Mucosa of gallbladder (tissue), 1 donor: ENCODE results near the gene DUS1L. TPM values are rescaled to one million over a fixed set of nuclear protein-coding genes. Genes with fewer than 3 reads are reported as not detected.

Source experiments
- DNase-seq: peaks from one replicate; pipeline ENCODE4 v3.0.0-alpha.2; 2020; ENCODE audit warnings: low spot score
- total RNA-seq: library from RNA; stranded (reverse); gene quantifications from one replicate; pipeline ENCODE4 v1.2.1, GENCODE V29; 2021
- donor health status: DM: no; HTN: no; CAD: no.

DUS1L gene
- 92.4 TPM for total RNA-seq

DNA sequence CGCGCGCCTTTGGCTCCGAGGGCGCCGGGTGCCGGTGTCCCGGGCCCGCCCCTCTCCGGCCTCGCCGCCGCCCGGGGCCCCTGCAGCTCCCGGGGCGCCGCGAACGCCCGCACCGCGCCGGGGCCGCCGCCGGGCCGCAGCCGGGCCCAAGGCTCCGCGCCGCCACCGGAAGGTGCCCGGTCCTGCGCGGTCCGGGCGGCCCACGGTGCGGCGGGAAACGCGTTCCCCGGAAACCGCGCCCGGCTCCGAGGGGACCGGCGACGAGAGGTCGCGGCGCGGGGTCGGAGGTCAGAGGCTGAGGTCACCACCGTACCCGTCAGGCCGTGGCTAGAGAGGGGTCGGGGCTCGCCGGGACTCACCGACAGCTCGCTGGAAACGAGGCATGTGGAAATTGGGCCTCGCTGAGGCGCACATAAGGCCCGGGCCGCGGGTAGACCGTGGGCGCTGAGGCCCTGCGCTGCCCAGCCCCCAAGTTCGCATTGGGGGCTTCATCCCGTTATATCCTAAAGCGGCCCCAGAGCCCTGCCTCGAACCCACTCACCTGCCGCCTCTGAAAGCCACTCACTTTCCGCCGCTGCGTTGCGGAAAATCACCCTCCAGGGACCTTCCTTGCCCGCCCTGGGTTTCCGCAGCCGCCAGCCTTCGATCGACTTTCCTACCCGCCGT, at the start of gene DUS1L:
TSS of gene DUS1L (minus strand) at position 167 of the 666 bp plus-strand sequence. CDS start 745 bp downstream, outside the sequence.
- DNase-seq = peak; percentile 53

DNA sequence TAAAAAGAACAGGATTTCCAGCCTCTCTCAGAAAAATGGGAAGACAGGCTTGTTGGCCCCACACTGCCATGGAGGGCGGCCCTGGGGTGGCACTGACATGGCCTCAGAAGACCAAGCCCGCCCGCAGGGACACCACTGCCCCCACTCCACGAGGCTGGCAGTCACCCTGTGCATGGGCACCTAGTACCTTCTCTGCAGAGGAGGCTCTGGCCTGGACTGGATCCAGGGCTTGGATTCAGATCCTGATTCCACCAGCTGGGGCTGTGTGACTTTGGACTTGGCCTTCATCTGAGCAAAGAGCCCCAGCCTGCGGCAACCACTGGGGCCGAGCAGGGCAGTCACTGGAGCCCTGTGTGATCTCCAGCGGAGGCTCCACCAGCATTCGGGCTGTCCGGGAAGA, 49.3 kb upstream of the DUS1L start:
- DNase-seq = no peak

DNA sequence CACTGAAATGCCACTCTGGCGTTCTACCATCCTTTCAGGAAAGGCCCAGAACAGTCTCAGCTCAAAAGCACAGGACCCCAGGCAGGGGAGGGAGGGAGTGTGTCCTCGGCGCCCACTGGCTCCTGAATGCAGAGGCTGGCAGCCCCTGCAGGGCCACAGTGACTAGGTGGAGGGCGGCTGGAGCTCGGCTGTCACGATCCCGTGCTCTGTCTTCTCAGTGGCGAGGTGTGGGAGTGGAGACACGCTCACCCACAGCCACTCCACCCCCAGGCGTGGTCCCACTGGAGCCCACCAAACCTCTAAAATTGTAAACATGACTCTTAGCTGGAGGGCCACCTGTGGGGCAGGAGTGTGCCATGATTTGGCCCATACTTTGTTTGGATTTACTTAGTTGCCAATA, 48.8 kb upstream of the DUS1L start:
- DNase-seq = no peak

GRCh38 chr17:82113941-82114340, 48.3 kb upstream of the DUS1L start:
- DNase-seq = no peak

GRCh38 chr17:82113422-82113821, 47.8 kb upstream of the DUS1L start:
- DNase-seq = no peak

DNA sequence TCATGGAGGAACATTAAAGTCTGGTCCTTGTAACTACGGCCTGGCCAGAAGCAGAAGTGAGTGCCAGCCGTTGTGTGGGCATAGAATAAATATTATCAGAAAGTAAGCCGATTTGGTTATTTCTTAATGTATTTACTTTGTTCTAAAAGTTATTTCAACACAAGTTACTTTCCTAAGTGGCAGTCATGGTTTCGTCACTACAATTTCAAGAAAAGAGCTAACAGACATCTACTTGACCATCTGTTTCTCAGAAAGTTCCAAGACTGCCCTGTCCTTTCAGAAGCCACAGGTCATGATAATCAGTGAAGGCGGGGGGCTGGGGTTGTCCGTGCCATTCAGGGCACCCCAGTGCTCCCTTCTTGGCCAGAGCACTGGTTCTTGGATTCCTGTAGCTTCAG, 47.3 kb upstream of the DUS1L start:
- no peak for DNase-seq

DNA sequence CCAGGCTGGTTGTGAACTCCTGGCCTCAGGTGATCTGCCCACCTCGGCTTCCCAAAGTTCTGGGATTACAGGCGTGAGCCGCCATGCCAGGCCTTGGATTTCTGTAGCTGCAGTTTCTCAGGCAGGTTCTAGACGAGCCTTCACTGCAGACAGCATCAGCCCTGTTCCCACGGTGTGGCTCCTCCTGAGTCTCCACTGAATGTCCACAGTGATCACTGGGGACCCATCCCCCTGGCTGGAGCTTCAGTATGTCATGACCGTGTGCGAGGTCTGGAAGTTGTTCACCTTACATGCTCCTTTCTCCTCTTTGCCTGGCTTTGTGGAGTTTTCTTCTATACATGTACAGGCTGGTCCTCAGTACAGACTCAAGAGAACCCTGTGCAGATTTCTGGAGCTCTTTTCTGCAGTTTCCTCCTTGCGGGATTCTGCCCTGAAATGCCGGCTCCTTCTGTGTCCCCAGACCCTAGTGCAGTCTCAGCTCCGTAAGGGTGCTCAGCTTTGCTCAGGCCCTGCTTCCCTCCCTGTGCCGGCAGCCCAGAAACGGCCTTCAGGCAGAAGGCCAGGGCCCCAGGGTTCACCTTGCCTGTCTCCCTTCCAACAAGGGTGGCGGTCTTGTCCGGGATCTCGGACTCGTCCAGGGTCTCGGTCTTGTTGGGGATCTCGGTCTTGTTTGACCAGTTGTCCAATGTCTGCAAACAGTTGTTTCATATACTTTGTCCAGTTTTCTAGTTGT, 46.7 kb upstream of the DUS1L start:
- no peak for DNase-seq

GRCh38 chr17:82110298-82110697, 44.7 kb upstream of the DUS1L start:
- DNase-seq = no peak

DNA sequence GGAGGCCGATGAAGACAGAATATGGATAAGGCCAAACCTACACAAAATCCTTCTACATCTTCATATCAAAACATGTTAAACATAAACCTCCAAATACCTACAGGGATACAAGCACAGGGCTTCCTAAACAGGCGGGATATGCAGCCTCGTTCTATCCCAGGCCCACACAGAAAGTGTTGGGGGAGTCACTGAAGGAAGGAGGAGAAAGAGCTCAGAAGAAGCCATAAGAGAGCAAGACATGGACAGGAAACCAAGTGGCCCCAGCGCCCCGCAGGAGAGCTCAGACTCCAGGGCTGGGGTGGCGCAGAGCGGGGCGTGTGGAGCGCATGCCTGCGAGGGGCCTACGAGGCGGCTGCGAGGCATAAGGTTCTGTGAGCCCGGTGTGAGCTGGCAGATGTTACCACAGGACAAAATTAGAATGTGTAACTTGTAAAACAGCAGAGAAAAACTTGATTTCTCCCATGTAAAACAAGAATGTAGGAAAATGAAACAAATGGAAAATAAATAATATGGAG, 43.4 kb upstream of the DUS1L start:
- no peak for DNase-seq

GRCh38 chr17:82108496-82108945, 42.9 kb upstream of the DUS1L start:
- no peak for DNase-seq

- no peak for DNase-seq
Observed at GRCh38 chr17:82108038-82108437, 42.4 kb upstream of the DUS1L start.

- DNase-seq = no peak
Observed at GRCh38 chr17:82107341-82107860, 41.8 kb upstream of the DUS1L start.

DNA sequence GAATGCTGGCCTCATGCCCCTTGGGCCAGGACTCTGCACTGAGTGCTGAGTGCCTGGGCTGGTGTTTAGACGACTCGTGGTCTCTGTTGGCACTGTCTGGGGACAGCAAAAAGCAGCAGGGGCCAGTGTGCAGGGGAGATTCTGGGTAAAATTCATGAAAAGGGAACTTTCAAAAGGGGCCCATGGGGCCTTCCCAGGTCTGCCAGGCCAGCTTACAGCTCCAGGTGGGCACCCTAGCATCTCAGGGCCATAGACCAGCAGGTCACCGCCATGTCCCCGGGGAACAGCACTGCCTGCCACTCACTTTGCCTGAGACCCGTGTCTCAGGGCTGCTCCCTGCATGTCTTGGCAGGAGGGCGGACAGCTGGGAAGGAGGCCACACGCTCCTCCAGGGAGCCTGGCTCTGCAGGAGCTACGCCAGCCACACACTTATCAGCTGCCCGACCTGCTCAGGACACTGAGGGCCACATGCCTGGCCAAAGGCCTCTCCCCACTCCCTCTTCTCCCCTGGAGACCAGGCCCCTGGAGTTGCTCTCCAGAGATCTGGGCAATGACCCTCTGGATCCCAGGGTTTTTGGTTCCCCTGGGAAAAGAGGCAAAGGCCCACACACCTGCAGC, 41.2 kb upstream of the DUS1L start:
- no peak for DNase-seq

DNA sequence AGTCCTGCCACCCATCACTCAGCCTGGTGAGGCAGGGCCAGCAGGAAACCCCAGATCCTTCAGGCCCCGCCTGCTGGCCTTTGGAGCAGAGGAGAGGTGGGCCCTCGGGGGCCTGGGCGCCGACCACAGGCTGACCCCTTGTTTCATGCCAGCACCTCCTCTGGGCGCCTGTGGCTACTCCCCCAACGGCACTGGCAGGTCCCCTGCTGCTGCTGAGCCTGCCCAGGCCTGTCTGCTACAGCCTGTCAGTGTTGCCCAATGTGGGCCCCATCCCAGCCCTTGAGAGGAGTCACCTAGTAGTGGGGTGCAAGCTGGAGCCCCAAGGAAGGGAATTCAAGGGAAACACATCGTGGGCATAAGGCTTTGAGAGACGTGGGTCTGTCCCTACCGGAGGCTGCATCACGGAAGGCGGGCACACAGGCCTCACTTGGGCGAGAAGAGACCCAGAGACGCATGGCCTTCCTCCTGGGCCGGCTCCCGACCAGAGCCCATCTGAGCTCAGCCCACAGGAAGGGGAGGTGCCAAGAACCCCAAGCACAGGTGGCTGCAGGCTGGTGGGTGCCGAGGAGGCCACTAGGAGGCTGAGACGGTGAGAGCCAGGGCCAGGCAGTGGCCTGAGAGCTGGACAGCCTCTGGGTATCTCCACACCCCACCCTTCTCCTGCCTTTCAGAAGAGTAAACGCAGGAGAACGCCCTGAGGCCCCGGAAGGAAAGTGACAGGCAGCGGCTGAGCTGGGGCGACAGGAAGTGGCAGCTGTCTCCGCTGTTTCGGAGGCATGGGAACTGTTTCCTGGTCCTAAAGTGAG, 40.5 kb upstream of the DUS1L start:
- peak; percentile 44 for DNase-seq

GRCh38 chr17:82105417-82105881, 39.8 kb upstream of the DUS1L start:
- DNase-seq = no peak

GRCh38 chr17:82104797-82105416, 39.3 kb upstream of the DUS1L start:
- DNase-seq = no peak

- peak; percentile 78 for DNase-seq
Observed at GRCh38 chr17:82103553-82104451, 38.2 kb upstream of the DUS1L start.

GRCh38 chr17:82101767-82102679, 36.4 kb upstream of the DUS1L start:
- DNase-seq = no peak

DNA sequence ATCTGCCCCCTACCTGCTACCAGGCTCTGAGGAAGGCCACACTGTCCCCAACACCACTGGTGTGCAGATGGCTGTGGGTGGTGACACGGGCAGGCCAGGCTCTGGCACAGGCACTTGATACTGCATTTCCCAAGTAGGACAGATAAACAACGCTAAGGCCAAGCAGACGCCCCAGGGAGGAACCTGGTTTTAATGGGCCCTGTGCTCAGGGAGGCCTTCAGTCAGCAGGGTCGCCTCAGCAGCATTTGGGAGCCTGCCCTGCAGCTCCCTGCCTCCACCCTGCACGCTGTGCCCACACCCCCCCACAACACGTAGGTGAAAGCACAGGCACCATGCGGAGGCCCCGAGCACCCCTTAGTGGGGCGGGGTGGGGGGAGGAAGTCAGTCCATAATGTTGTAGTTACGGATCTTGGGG, 35.7 kb upstream of the DUS1L start:
- no peak for DNase-seq
